H1 (cell line): Measurements from ENCODE around the gene IL2RG. TPM values are rescaled to one million over a fixed set of nuclear protein-coding genes. Genes with fewer than 3 reads are reported as not detected.
A peak's percentile ranks its signal among the peaks of the same experiment; 100 is the strongest.

Experiments used
- CTCF ChIA-PET: fragments of 300-600 bp; sonication (Branson Sonifier 250); formaldehyde crosslinking; loops from one replicate; lab custom pipeline; 2021; ENCODE audit not compliant: partially characterized antibody; lab: Charles Lee
- POLR2A ChIA-PET: fragments of 300-600 bp; sonication (Branson Sonifier 250); formaldehyde crosslinking; loops from one replicate; lab custom pipeline; 2021; ENCODE audit warnings: inconsistent platforms; ENCODE audit not compliant: partially characterized antibody; lab: Charles Lee
- DNase-seq, 2 experiments: peaks; one replicate each; pipeline versions ENCODE4 v3.0.0 to v3.0.0-alpha.2; 2010 to 2022; ENCODE audit warnings: low spot score in 2 of 2, low read depth in 1 of 2, mixed read lengths in 1 of 2
- FAIRE-seq: peaks from 2 replicates; lab custom pipeline; 2011; peaks lifted over from hg19 to GRCh38; lab: Jason Lieb, UNC
- H2AFZ ChIP-seq: 2 replicates; pipeline ENCODE4 v1.8.1; 2012; ENCODE audit warnings: low read length, inconsistent platforms
- H2AK5ac ChIP-seq: 2 replicates; pipeline ENCODE4 v1.6.1; 2013; ENCODE audit warnings: low read depth, low read length
- H2BK120ac ChIP-seq: replicated peaks from 2 replicates; pipeline ENCODE3; 2013; ENCODE audit warnings: low read depth, low read length, inconsistent platforms
- H2BK12ac ChIP-seq: 2 replicates; pipeline ENCODE4 v1.6.1; 2013; ENCODE audit warnings: low read depth, low read length
- H2BK15ac ChIP-seq: 2 replicates; pipeline ENCODE4 v1.6.1; 2013; ENCODE audit warnings: low read length
- H2BK20ac ChIP-seq: 2 replicates; pipeline ENCODE4 v1.6.1; 2013; ENCODE audit warnings: low read length
- H2BK5ac ChIP-seq: 2 replicates; pipeline ENCODE4 v1.6.1; 2013; ENCODE audit warnings: low read depth, low read length
- H3K14ac ChIP-seq: 2 replicates; pipeline ENCODE4 v1.6.1; 2013; ENCODE audit warnings: inconsistent platforms; ENCODE audit not compliant: insufficient read length
- H3K18ac ChIP-seq: 2 replicates; pipeline ENCODE4 v1.6.1; 2013; ENCODE audit warnings: low read length; ENCODE audit errors: extremely low read depth
- H3K23ac ChIP-seq: 2 replicates; pipeline ENCODE4 v1.6.1; 2013; ENCODE audit warnings: inconsistent platforms; ENCODE audit not compliant: insufficient read length
- H3K23me2 ChIP-seq: 2 replicates; pipeline ENCODE4 v1.6.1; 2013; ENCODE audit warnings: low read depth, low read length
- H3K27ac ChIP-seq: 2 replicates; pipeline ENCODE4 v1.6.1; 2011; ENCODE audit warnings: low read depth, low read length, inconsistent platforms
- H3K27me3 ChIP-seq, 4 experiments: replicated peaks in 1 of 4; 1 replicate in 1 of 4; 2 replicates in 3 of 4; pipeline versions ENCODE4 v1.6.1 to v1.8.1; 2011 to 2013; ENCODE audit warnings: low read length in 3 of 4, mild to moderate bottlenecking in 3 of 4, inconsistent platforms in 2 of 4, mixed read lengths in 2 of 4, moderate library complexity in 1 of 4; ENCODE audit not compliant: control insufficient read depth in 3 of 4, insufficient read depth in 3 of 4; ENCODE audit errors: extremely low read depth in 1 of 4
- H3K36me3 ChIP-seq, 4 experiments: 2 replicates each; pipeline versions ENCODE4 v1.6.1 to v1.8.1; 2011 to 2013; ENCODE audit warnings: mild to moderate bottlenecking in 4 of 4, low read length in 3 of 4, moderate library complexity in 2 of 4, control low read depth in 1 of 4, inconsistent platforms in 1 of 4; ENCODE audit not compliant: insufficient read depth in 4 of 4, control insufficient read depth in 2 of 4
- H3K4ac ChIP-seq: replicated peaks from 2 replicates; pipeline ENCODE3; 2013; ENCODE audit warnings: low read length, low read depth, mixed read lengths, inconsistent platforms; ENCODE audit not compliant: insufficient read length
- H3K4me1 ChIP-seq, 4 experiments: replicated peaks in 1 of 4; 1 replicate in 1 of 4; 2 replicates in 3 of 4; pipeline versions ENCODE4 v1.6.1 to v1.8.1; 2011 to 2013; ENCODE audit warnings: low read length in 3 of 4, inconsistent platforms in 2 of 4, mixed read lengths in 1 of 4; ENCODE audit not compliant: insufficient read depth in 4 of 4, control insufficient read depth in 3 of 4
- H3K4me2 ChIP-seq, 2 experiments: 2 replicates each; pipeline versions ENCODE4 v1.6.1 to v1.8.1; 2011 to 2013; ENCODE audit warnings: low read depth in 2 of 2, low read length in 2 of 2, control low read depth in 1 of 2, inconsistent platforms in 1 of 2, mild to moderate bottlenecking in 1 of 2; ENCODE audit not compliant: insufficient read depth in 1 of 2
- H3K4me3 ChIP-seq, 4 experiments: fragments of 200-600, 300-600 bp in 1 of 4; sonication (generic), shearing (Covaris generic), sonication (Bioruptor Twin) in 1 of 4; 2 replicates each; pipeline versions ENCODE4 v1.5.1 to v1.8.1; 2011 to 2016; ENCODE audit warnings: low read length in 4 of 4, low read depth in 3 of 4, control low read depth in 2 of 4, inconsistent platforms in 2 of 4, mild to moderate bottlenecking in 2 of 4, mixed read lengths in 1 of 4, moderate library complexity in 1 of 4; ENCODE audit not compliant: insufficient read depth in 2 of 4; ENCODE audit errors: extremely low read depth in 1 of 4
- H3K56ac ChIP-seq: replicated peaks from 2 replicates; pipeline ENCODE3; 2013; ENCODE audit warnings: low read depth, mild to moderate bottlenecking, mixed read lengths, low read length, inconsistent platforms; ENCODE audit not compliant: insufficient read length
- H3K79me1 ChIP-seq: 2 replicates; pipeline ENCODE4 v1.6.1; 2013; ENCODE audit warnings: low read depth, low read length, control low read depth
- H3K79me2 ChIP-seq, 2 experiments: 2 replicates each; pipeline versions ENCODE4 v1.6.1 to v1.8.1; 2012 to 2013; ENCODE audit warnings: low read length in 2 of 2, mild to moderate bottlenecking in 2 of 2, inconsistent platforms in 1 of 2; ENCODE audit not compliant: insufficient read depth in 2 of 2, control insufficient read depth in 1 of 2
- H3K9ac ChIP-seq, 4 experiments: replicated peaks in 1 of 4; 1 replicate in 1 of 4; 2 replicates in 3 of 4; pipeline versions ENCODE4 v1.6.1 to v1.8.1; 2011 to 2013; ENCODE audit warnings: low read depth in 3 of 4, low read length in 3 of 4, control low read depth in 2 of 4, mild to moderate bottlenecking in 2 of 4, moderate library complexity in 2 of 4, inconsistent platforms in 1 of 4; ENCODE audit errors: extremely low read depth in 1 of 4
- H3K9me3 ChIP-seq, 2 experiments: 2 replicates each; pipeline versions ENCODE4 v1.6.1 to v1.8.1; 2012 to 2013; ENCODE audit warnings: mild to moderate bottlenecking in 2 of 2, moderate library complexity in 2 of 2, control low read depth in 1 of 2, inconsistent platforms in 1 of 2, low read depth in 1 of 2, low read length in 1 of 2, mixed read lengths in 1 of 2; ENCODE audit not compliant: insufficient read depth in 2 of 2
- H4K20me1 ChIP-seq, 2 experiments: replicated peaks in 1 of 2; 2 replicates each; pipeline versions ENCODE3 to v1.8.1; 2011 to 2013; ENCODE audit warnings: inconsistent platforms in 2 of 2, low read length in 2 of 2, mild to moderate bottlenecking in 1 of 2; ENCODE audit not compliant: insufficient read depth in 2 of 2, control insufficient read depth in 1 of 2
- H4K5ac ChIP-seq: 2 replicates; pipeline ENCODE4 v1.6.1; 2013; ENCODE audit warnings: low read length, low read depth, mixed read lengths, inconsistent platforms; ENCODE audit not compliant: insufficient read length
- H4K8ac ChIP-seq: 2 replicates; pipeline ENCODE4 v1.8.0; 2013; ENCODE audit warnings: mild to moderate bottlenecking, moderate library complexity, low read length, inconsistent platforms; ENCODE audit not compliant: insufficient read depth; ENCODE audit errors: extremely low read depth
- H4K91ac ChIP-seq: replicated peaks from 2 replicates; pipeline ENCODE3; 2013; ENCODE audit warnings: low read length, mixed read lengths, inconsistent platforms; ENCODE audit not compliant: insufficient read length
- ASH2L ChIP-seq: fragments of 200-600, 300-600 bp; sonication (generic); IDR thresholded peaks from one replicate; pipeline ENCODE4 v1.7.1; 2017; ENCODE audit warnings: low read length
- CTBP2 ChIP-seq: IDR thresholded peaks from 2 replicates; pipeline ENCODE4 v1.7.0; 2011; ENCODE audit warnings: borderline replicate concordance, mild to moderate bottlenecking, moderate library complexity, mixed read lengths, low read length; ENCODE audit not compliant: insufficient read depth, insufficient read length
- NANOG ChIP-seq: IDR thresholded peaks from 2 replicates; pipeline ENCODE4 v1.6.1; 2011; ENCODE audit warnings: low read length, low read depth, mild to moderate bottlenecking, inconsistent platforms; ENCODE audit not compliant: insufficient read depth, poor library complexity, severe bottlenecking
- PHF8 ChIP-seq: fragments of 200-600 bp; sonication (generic); conservative IDR thresholded peaks from 2 replicates; pipeline ENCODE4 v1.7.1; 2012; ENCODE audit warnings: low read depth, mild to moderate bottlenecking, inconsistent platforms, low read length, moderate library complexity
- POLR2AphosphoS5 ChIP-seq: IDR thresholded peaks from 2 replicates; pipeline ENCODE4 v1.6.1; 2011; ENCODE audit warnings: low read depth, low read length
- RAD21 ChIP-seq, 2 experiments: IDR thresholded peaks in 1 of 2; conservative IDR thresholded peaks in 1 of 2; 2 replicates each; pipeline ENCODE4 v1.6.1; 2011; ENCODE audit warnings: low read depth in 2 of 2, low read length in 2 of 2, improper control_type of control experiment in 1 of 2, inconsistent platforms in 1 of 2, mild to moderate bottlenecking in 1 of 2, moderate library complexity in 1 of 2
- SIN3A ChIP-seq, 2 experiments: IDR thresholded peaks in 1 of 2; conservative IDR thresholded peaks in 1 of 2; 2 replicates each; pipeline ENCODE4 v1.6.1; 2011 to 2012; ENCODE audit warnings: low read length in 2 of 2, improper control_type of control experiment in 1 of 2, low read depth in 1 of 2, mild to moderate bottlenecking in 1 of 2
- TAF1 ChIP-seq: IDR thresholded peaks from 2 replicates; pipeline ENCODE4 v1.6.1; 2011; ENCODE audit warnings: mild to moderate bottlenecking, low read depth, low read length
- YY1 ChIP-seq: IDR thresholded peaks from 2 replicates; pipeline ENCODE4 v1.6.1; 2011; ENCODE audit warnings: low read depth, mild to moderate bottlenecking, low read length
- WGBS, 2 experiments: shearing (Covaris generic) in 1 of 2; methylation state at CpG; one replicate each; pipeline versions ENCODE4 v1.1.6 to v1.1.7; 2013 to 2015; ENCODE audit warnings: low lambda C conversion rate in 2 of 2, mixed read lengths in 2 of 2, inconsistent platforms in 1 of 2, low coverage in 1 of 2, missing lambda C conversion rate in 1 of 2; ENCODE audit not compliant: insufficient replicate concordance in 2 of 2, insufficient coverage in 1 of 2, insufficient read length in 1 of 2; ENCODE audit errors: extremely low coverage in 1 of 2, missing lambda C conversion rate in 1 of 2; 5-methylcytosine and 5-hydroxymethylcytosine counted together
- polyA plus RNA-seq, 7 experiments: library from polyadenylated mRNA; depleted of rRNA in 3 of 7; stranded (reverse) in 5 of 7; unstranded in 2 of 7; fragments of >200 nt in 5 of 7; fragments of 200-250 nt in 2 of 7; gene quantifications; 1 replicate in 5 of 7; 2 replicates in 1 of 7; 4 replicates in 1 of 7; pipeline versions ENCODE4 v1.2.1 to v1.2.3, GENCODE V29; 2011 to 2013; ENCODE audit warnings: missing spikeins in 2 of 7, mixed read lengths in 2 of 7
- total RNA-seq: library from RNA; stranded (reverse); fragmentation: NEBNext Ultra II Directional; extraction: Animal tissue kit (Norgen Biotek cat#: 25700); gene quantifications from 2 replicates; pipeline ENCODE4 v1.2.1, GENCODE V29; 2021

Gene IL2RG
- total and polyA plus RNA-seq, 2 of the 8 experiments (the other 6 are each of a cell fraction or from before 2014, with no cell fraction given): not detected

GRCh38 chrX:71118032-71118984 lies 6.9 kb upstream of the IL2RG start, which contains the start of gene MED12:
Gene MED12 (plus strand): TSS chrX:71118596. CDS start chrX:71118755, 159 bp downstream.
- Histone ChIP-seq H4K8ac (no peak within 1 kb of the TSS), H4K20me1 (peaks cover 0 to 2% of the 10 kb centered on the region in 2 experiments), H3K4me2 (peak within 1 kb of the TSS; percentile 67 to 91), H3K27ac (no peak within 1 kb of the TSS; the same call in 1 of the 2 replicates), H3K9me3 (no peaks in the 10 kb centered on the region), H4K5ac (no peak within 1 kb of the TSS), H3K56ac (peak within 1 kb of the TSS; percentile 54), H3K79me2 (no peaks in the 10 kb centered on the region), H2BK12ac (no peak within 1 kb of the TSS), H3K79me1 (no peaks in the 10 kb centered on the region), H3K18ac (no peak within 1 kb of the TSS), H2AFZ (peak within 1 kb of the TSS; percentile 67; the same call in 1 of the 2 replicates), H2BK5ac (no peak within 1 kb of the TSS), H3K23ac (no peak within 1 kb of the TSS), H2BK20ac (no peak within 1 kb of the TSS), H2AK5ac (0 out of 2 replicates have a peak within 1 kb of the TSS, but pooled peaks have one; percentile 15), H3K4ac (no peak within 1 kb of the TSS), H4K91ac (no peak within 1 kb of the TSS), H3K23me2 (no peaks in the 10 kb centered on the region; the same call in 1 of the 2 replicates), H3K36me3 (peaks cover under 1 to 28% (median 14%) of the 10 kb centered on the region in 4 experiments; a peak in 6 of 8 replicates), H3K9ac (peak within 1 kb of the TSS; percentile 60 to 78 (median 70)), H2BK15ac (no peak within 1 kb of the TSS), H3K4me1 (peaks cover 0 to 6% (median 2%) of the 10 kb centered on the region in 4 experiments; a peak in 3 of 7 replicates), H2BK120ac (no peak within 1 kb of the TSS), H3K4me3 (peak within 1 kb of the TSS; percentile 43 to 84 (median 55)), H3K14ac (no peak within 1 kb of the TSS), H3K27me3 (peaks cover 0 to 3% (median 0%) of the 10 kb centered on the region in 4 experiments; a peak in 1 of 7 replicates)
- 6% methylated on average over 5 of the region's 56 CpGs; no CpG with 5 or more reads in 1 of the 2 experiments for WGBS, 2 experiments
- ChIA-PET POLR2A (interaction anchor here (0.9 to 2.7 kb wide), 10 partner anchors 8 to 247 kb away, joined by 3 to 17 read pairs (median 4); partner anchors contain the start of genes FOXO4, SNX12 and TAF1), CTCF (interaction anchor here (0.8 to 2.8 kb wide), 3 partner anchors 12 to 19 kb away, joined by 3 to 13 read pairs (median 4); no protein-coding TSS in a partner anchor)
- DNase-seq (peak in 1 of 2 experiments; percentile 86), FAIRE-seq (peak; percentile 48)
- TF ChIP-seq SIN3A (conservative IDR thresholded peaks at IDR 0.05 in 1 of 2, IDR thresholded peaks at IDR 0.05 in 1 of 2; ENCODE audit: low read depth in 1 of 2, low read length in 2 of 2): peak in 1 of 2 experiments; percentile 46; a peak in 1 of 4 replicates
- TF ChIP-seq YY1: peak; percentile 86
- peak; percentile 32; the same call in 1 of the 2 replicates for TF ChIP-seq POLR2AphosphoS5
- TF ChIP-seq PHF8: peak; percentile 45; the same call in 1 of the 2 replicates
- TF ChIP-seq RAD21 (IDR thresholded peaks at IDR 0.05 in 1 of 2, conservative IDR thresholded peaks at IDR 0.05 in 1 of 2; ENCODE audit: low read depth in 2 of 2, low read length in 2 of 2): peak; percentile 1 to 10; a peak in 1 of 4 replicates
- peak; percentile 47; the same call in 1 of the 2 replicates for TF ChIP-seq TAF1
- TF ChIP-seq NANOG: peak; percentile 71
- peak; percentile 80 for TF ChIP-seq ASH2L
- TF ChIP-seq CTBP2: no peak
